Ishikawa (cell line): Measurements from ENCODE around the gene SH3PXD2A.

ENCODE experiments used
- CEBPB ChIP-seq: IDR thresholded peaks from 2 replicates; pipeline ENCODE4 v1.6.1; 2012
- CREB1 ChIP-seq: IDR thresholded peaks from 2 replicates; pipeline ENCODE4 v1.6.1; 2012; ENCODE audit warnings: low read depth
- EGR1 ChIP-seq: IDR thresholded peaks from 2 replicates; pipeline ENCODE4 v1.6.1; 2012
- EP300 ChIP-seq: IDR thresholded peaks from 2 replicates; pipeline ENCODE4 v1.6.1; 2012; ENCODE audit warnings: borderline replicate concordance
- FOXM1 ChIP-seq: IDR thresholded peaks from 2 replicates; pipeline ENCODE4 v1.6.1; 2012; ENCODE audit warnings: low read depth, borderline replicate concordance
- MAX ChIP-seq: IDR thresholded peaks from 2 replicates; pipeline ENCODE4 v1.6.1; 2012
- NFIC ChIP-seq: IDR thresholded peaks from 2 replicates; pipeline ENCODE4 v1.6.1; 2012
- RAD21 ChIP-seq: IDR thresholded peaks from 2 replicates; pipeline ENCODE4 v1.6.1; 2012; ENCODE audit warnings: low read depth
- REST ChIP-seq: IDR thresholded peaks from 2 replicates; pipeline ENCODE4 v1.6.1; 2012; ENCODE audit warnings: low read depth, mild to moderate bottlenecking
- TAF1 ChIP-seq: IDR thresholded peaks from 2 replicates; pipeline ENCODE4 v1.6.1; 2012; ENCODE audit warnings: low read depth, mild to moderate bottlenecking
- TCF12 ChIP-seq: IDR thresholded peaks from 2 replicates; pipeline ENCODE4 v1.6.1; 2012; ENCODE audit warnings: low read depth
- TEAD4 ChIP-seq: IDR thresholded peaks from 2 replicates; pipeline ENCODE4 v1.6.1; 2012
- USF1 ChIP-seq: IDR thresholded peaks from 2 replicates; pipeline ENCODE4 v1.6.1; 2012
- YY1 ChIP-seq: IDR thresholded peaks from 2 replicates; pipeline ENCODE4 v1.6.1; 2012; ENCODE audit warnings: low read depth
- ZBTB7A ChIP-seq: IDR thresholded peaks from 2 replicates; pipeline ENCODE4 v1.6.1; 2012; ENCODE audit warnings: low read depth

Gene SH3PXD2A

GRCh38 chr10:103573205-103573487, 282.2 kb downstream of the SH3PXD2A start:
- no peak for TF ChIP-seq RAD21
- TF ChIP-seq CREB1, result no peak
- no peak for TF ChIP-seq EGR1
- no peak for TF ChIP-seq YY1
- TF ChIP-seq NFIC, result no peak
- no peak for TF ChIP-seq ZBTB7A
- TF ChIP-seq TEAD4, result no peak
- no peak for TF ChIP-seq USF1
- no peak for TF ChIP-seq REST
- no peak for TF ChIP-seq FOXM1
- no peak for TF ChIP-seq TAF1
- no peak for TF ChIP-seq TCF12
- no peak for TF ChIP-seq EP300
- TF ChIP-seq MAX, result no peak
- no peak for TF ChIP-seq CEBPB

GRCh38 chr10:103572347-103573204, 282.8 kb downstream of the SH3PXD2A start:
- TF ChIP-seq CREB1, result no peak
- TF ChIP-seq NFIC, result no peak
- TF ChIP-seq ZBTB7A, result no peak
- TF ChIP-seq USF1, result no peak
- TF ChIP-seq CEBPB, result no peak
- no peak for TF ChIP-seq REST
- no peak for TF ChIP-seq EGR1

GRCh38 chr10:103571656-103571975, 283.8 kb downstream of the SH3PXD2A start:
- no peak for TF ChIP-seq TEAD4
- no peak for TF ChIP-seq USF1
- TF ChIP-seq EP300, result no peak
- TF ChIP-seq TAF1, result no peak
- TF ChIP-seq FOXM1, result no peak
- no peak for TF ChIP-seq NFIC
- no peak for TF ChIP-seq REST
- TF ChIP-seq YY1, result no peak
- TF ChIP-seq CEBPB, result no peak
- TF ChIP-seq ZBTB7A, result no peak
- no peak for TF ChIP-seq RAD21
- TF ChIP-seq MAX, result no peak
- TF ChIP-seq EGR1, result no peak
- TF ChIP-seq TCF12, result no peak
- no peak for TF ChIP-seq CREB1
